ENCODE data around the gene IL24. TPM values are rescaled to one million over a fixed set of nuclear protein-coding genes. Genes with fewer than 3 reads are reported as not detected.

IL24 gene
- total RNA-seq, 4 donors from 2014 or later = not detected

DNA sequence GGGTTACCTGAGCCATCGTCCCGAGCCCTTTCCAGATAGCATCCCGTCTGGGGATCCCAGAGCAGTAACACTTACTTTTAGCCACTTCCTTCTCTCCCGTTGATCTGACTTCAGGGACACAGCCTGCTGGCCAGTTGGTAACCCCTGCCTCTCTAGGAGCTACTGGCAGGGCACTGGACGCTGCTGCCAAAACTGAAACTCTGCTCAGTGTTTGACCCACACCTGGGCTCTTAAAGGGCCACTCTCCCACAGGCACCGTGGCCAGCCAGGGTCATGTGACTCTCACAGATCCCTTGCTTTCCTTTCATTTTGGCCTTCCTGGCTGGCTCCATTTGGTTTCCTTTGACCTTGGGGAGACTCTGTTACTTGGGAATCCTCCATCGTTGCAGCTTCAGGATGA, 49.0 kb downstream of the IL24 start, which contains the start of gene PIGR:
TSS of gene PIGR (minus strand) at position 206 of the 400 bp plus-strand sequence. CDS start 5,935 bp downstream, outside the sequence.
- no peak for DNase-seq (ENCODE audit: low spot score in 2 of 2)
- Histone ChIP-seq H3K27me3 (no peaks in the 10 kb centered on the region), H3K9me3 (no peaks in the 10 kb centered on the region), H3K27ac (peak within 1 kb of the TSS in 1 of 4 donors; percentile 7), H3K4me1 (peaks cover 0 to 3% (median 0%) of the 10 kb centered on the region in 4 donors), H3K4me3 (peak within 1 kb of the TSS in 1 of 4 donors; percentile 1), H3K36me3 (no peaks in the 10 kb centered on the region)
- 58 to 60% methylated on average over 7 of the region's 7 CpGs for WGBS, 2 donors
- TF ChIP-seq, protein P1, sequence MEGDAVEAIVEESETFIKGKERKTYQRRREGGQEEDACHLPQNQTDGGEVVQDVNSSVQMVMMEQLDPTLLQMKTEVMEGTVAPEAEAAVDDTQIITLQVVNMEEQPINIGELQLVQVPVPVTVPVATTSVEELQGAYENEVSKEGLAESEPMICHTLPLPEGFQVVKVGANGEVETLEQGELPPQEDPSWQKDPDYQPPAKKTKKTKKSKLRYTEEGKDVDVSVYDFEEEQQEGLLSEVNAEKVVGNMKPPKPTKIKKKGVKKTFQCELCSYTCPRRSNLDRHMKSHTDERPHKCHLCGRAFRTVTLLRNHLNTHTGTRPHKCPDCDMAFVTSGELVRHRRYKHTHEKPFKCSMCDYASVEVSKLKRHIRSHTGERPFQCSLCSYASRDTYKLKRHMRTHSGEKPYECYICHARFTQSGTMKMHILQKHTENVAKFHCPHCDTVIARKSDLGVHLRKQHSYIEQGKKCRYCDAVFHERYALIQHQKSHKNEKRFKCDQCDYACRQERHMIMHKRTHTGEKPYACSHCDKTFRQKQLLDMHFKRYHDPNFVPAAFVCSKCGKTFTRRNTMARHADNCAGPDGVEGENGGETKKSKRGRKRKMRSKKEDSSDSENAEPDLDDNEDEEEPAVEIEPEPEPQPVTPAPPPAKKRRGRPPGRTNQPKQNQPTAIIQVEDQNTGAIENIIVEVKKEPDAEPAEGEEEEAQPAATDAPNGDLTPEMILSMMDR (IDR thresholded peaks at IDR 0.05) = no peak
- TF ChIP-seq EP300 (IDR thresholded peaks at IDR 0.05) = no peak
- no peak for TF ChIP-seq POLR2A (IDR thresholded peaks at IDR 0.05)

- no peaks in the 10 kb centered on the region for H3K27me3 ChIP-seq
- no peaks in the 10 kb centered on the region for H3K9me3 ChIP-seq
- H3K4me3 ChIP-seq = no peak overlapping the region
- H3K36me3 ChIP-seq = no peaks in the 10 kb centered on the region
- no peak overlapping the region for H3K27ac ChIP-seq
- WGBS, 2 donors = 58 to 66% methylated on average over 3 of the region's 3 CpGs
- TF ChIP-seq POLR2A (IDR thresholded peaks at IDR 0.05) (no peak), EP300 (IDR thresholded peaks at IDR 0.05) (no peak)
- TF ChIP-seq, protein P1 (IDR thresholded peaks at IDR 0.05) = no peak
- H3K4me1 ChIP-seq = peaks cover 0 to 3% (median 0%) of the 10 kb centered on the region in 4 donors
- DNase-seq (ENCODE audit: low spot score in 2 of 2) = no peak
Measured at GRCh38 chr1:206947255-206947654, 50.0 kb downstream of the IL24 start.

- Histone ChIP-seq H3K9me3 (no peaks in the 10 kb centered on the region), H3K27me3 (no peaks in the 10 kb centered on the region), H3K27ac (no peak overlapping the region), H3K4me1 (peaks cover 0 to 3% (median 0%) of the 10 kb centered on the region in 4 donors), H3K4me3 (no peak overlapping the region), H3K36me3 (no peaks in the 10 kb centered on the region)
- WGBS, 2 donors = 85 to 90% methylated on average over 4 of the region's 4 CpGs
- peak in 1 of 2 donors; percentile 30 for TF ChIP-seq EP300 (IDR thresholded peaks at IDR 0.05)
- TF ChIP-seq, protein P1 (IDR thresholded peaks at IDR 0.05) = no peak
- DNase-seq (ENCODE audit: low spot score in 2 of 2) = no peak
Measured at GRCh38 chr1:206949208-206949607, 52.0 kb downstream of the IL24 start.

DNA sequence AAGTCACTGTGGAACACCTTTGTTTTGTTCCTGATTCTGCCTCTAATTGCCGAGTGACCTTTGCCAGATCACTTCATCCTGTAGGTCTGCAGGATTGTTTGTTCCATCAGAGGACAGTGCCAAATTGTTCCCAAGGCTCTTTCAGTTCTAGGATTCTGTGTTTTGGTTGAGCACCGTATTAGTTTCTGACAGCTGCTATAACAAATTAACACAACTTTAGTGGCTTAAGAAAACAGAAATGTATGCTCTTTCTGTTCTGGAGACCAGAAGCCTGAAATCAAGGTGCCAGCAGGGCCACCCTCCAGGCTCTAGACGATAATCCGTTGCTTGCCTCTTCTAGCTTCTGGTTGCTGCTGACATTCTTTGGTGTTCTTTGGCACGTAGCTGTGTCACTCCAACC, 52.4 kb downstream of the IL24 start:
- Histone ChIP-seq H3K9me3 (no peaks in the 10 kb centered on the region), H3K4me1 (peaks cover 0 to 3% (median 0%) of the 10 kb centered on the region in 4 donors), H3K27me3 (no peaks in the 10 kb centered on the region), H3K4me3 (no peak overlapping the region), H3K36me3 (no peaks in the 10 kb centered on the region), H3K27ac (no peak overlapping the region)
- DNase-seq (ENCODE audit: low spot score in 2 of 2) = no peak
- TF ChIP-seq POLR2A (IDR thresholded peaks at IDR 0.05) (no peak), EP300 (IDR thresholded peaks at IDR 0.05) (no peak)
- TF ChIP-seq, protein P1 (IDR thresholded peaks at IDR 0.05) = no peak
- WGBS, 2 donors = 90 to 94% methylated on average over 5 of the region's 5 CpGs

- no peak for DNase-seq (ENCODE audit: low spot score in 2 of 2)
- Histone ChIP-seq H3K36me3 (no peaks in the 10 kb centered on the region), H3K4me1 (peaks cover 0 to 10% (median 3%) of the 10 kb centered on the region in 4 donors), H3K27me3 (no peaks in the 10 kb centered on the region), H3K4me3 (no peak overlapping the region), H3K27ac (no peak overlapping the region), H3K9me3 (no peaks in the 10 kb centered on the region)
- 88% methylated on average over 4 of the region's 4 CpGs for WGBS, 2 donors
- TF ChIP-seq, protein P1 (IDR thresholded peaks at IDR 0.05) = no peak
- TF ChIP-seq POLR2A (IDR thresholded peaks at IDR 0.05) = no peak
Measured at GRCh38 chr1:206951318-206952100, 54.3 kb downstream of the IL24 start.
